Uterus (tissue), 2 donors: Measurements from ENCODE around the gene CAMTA2.

ENCODE experiments used
- POLR2A ChIP-seq, 2 donors: fragments of 450-650 bp; IDR thresholded peaks; one replicate each; pipeline ENCODE4 v1.6.1; 2016; ENCODE audit warnings: antibody characterized with exemption in 2 of 2, mild to moderate bottlenecking in 1 of 2, moderate library complexity in 1 of 2
- TF ChIP-seq, protein P1 (sequence below), 4 experiments: fragments of 200-600 bp in 2 of 4; fragments of 450-650 bp in 2 of 4; sonication (generic) in 2 of 4; IDR thresholded peaks; one replicate each; pipeline ENCODE4 v1.5.1; 2016 to 2019; ENCODE audit warnings: antibody characterized with exemption in 4 of 4, mild to moderate bottlenecking in 2 of 4, moderate library complexity in 1 of 4

DNA sequence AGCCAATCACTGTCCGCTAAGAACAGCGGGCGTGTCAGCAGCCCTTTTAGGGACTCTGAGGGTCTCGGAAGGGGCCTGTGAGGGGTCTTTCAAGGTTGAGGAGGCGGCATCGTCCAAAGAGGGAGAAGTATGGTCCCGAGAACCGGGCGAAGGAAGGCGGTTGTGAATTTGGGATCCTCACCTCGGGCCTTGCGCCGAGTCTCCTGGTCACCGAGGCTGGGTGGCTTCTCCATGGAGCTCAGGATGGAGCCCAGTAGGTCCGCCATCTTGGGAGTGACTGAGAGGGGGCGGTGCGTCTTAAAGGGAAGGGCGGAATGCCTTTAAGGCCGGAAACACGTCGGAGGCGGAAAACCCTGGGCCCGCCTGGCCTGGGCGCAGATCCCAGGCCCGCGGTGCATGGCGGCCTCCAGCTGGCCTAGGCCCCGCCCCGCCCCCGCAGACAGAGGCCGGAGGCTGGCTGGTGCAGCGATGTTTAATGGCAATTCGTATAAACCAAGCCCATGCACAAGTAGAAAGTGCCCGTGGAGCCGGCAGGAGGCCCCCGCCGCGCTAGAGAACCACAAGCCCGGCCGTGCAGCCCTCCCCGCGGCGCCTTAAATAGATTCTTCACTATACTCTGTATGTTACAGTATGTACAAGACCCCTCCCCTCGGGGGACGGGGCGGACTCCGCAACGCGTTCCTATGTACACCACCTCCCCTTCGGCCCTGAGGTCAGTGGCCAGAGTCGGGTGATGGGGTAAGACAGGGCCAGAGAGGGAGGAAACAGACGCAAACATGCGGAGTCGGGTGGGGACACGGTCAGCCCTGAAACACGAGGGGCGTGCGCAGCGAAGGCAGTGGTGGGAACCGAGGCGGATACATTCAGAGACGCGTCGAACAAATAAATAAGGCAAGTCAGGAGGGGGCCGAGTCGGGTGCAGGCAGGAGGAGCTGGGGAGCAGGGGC, 19.7 kb downstream of the CAMTA2 start, which contains the start of gene SPAG7:
- TF ChIP-seq, protein P1, sequence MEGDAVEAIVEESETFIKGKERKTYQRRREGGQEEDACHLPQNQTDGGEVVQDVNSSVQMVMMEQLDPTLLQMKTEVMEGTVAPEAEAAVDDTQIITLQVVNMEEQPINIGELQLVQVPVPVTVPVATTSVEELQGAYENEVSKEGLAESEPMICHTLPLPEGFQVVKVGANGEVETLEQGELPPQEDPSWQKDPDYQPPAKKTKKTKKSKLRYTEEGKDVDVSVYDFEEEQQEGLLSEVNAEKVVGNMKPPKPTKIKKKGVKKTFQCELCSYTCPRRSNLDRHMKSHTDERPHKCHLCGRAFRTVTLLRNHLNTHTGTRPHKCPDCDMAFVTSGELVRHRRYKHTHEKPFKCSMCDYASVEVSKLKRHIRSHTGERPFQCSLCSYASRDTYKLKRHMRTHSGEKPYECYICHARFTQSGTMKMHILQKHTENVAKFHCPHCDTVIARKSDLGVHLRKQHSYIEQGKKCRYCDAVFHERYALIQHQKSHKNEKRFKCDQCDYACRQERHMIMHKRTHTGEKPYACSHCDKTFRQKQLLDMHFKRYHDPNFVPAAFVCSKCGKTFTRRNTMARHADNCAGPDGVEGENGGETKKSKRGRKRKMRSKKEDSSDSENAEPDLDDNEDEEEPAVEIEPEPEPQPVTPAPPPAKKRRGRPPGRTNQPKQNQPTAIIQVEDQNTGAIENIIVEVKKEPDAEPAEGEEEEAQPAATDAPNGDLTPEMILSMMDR (IDR thresholded peaks at IDR 0.05): peak in 2 of 4 experiments; percentile 24 to 33
- TF ChIP-seq POLR2A (IDR thresholded peaks at IDR 0.05): peak; percentile 53 to 87
